ENCODE measurements around the gene DDX6. TPM values are rescaled to one million over a fixed set of nuclear protein-coding genes. Genes with fewer than 3 reads are reported as not detected.
A peak's percentile ranks its signal among the peaks of the same experiment; 100 is the strongest.

The DDX6 gene
- total and polyA plus RNA-seq, 4 donors, result 11.3 to 98.4 (median 43.8) TPM

- no peak for DNase-seq (ENCODE audit: low spot score)
- Histone ChIP-seq H3K27me3 (ENCODE audit: control insufficient read depth in 4 of 4, insufficient read depth in 4 of 4, low read length in 3 of 4) (no peaks in the 10 kb centered on the region), H3K4me1 (ENCODE audit: control insufficient read depth in 4 of 4, insufficient read depth in 4 of 4, low read length in 3 of 4) (peaks cover 9 to 48% (median 40%) of the 10 kb centered on the region in 4 donors), H3K27ac (ENCODE audit: low read depth in 1 of 2, low read length in 2 of 2) (no peak overlapping the region), H3K9ac (ENCODE audit: low read depth in 1 of 2, low read length in 2 of 2) (peak overlapping the region in 1 of 2 donors; percentile 17), H3K9me3 (ENCODE audit: control insufficient read depth in 4 of 4, low read length in 3 of 4) (no peaks in the 10 kb centered on the region), H3K4me3 (ENCODE audit: low read depth in 1 of 3, low read length in 3 of 3) (no peak overlapping the region), H3K36me3 (ENCODE audit: control insufficient read depth in 4 of 4, insufficient read depth in 3 of 4, low read depth in 1 of 4, low read length in 3 of 4) (peaks cover 0 to 7% (median 3%) of the 10 kb centered on the region in 4 donors)
- TF ChIP-seq CTCF (IDR thresholded peaks at IDR 0.05; ENCODE audit: low read depth, low read length, missing input control) (no peak), TAF1 (conservative IDR thresholded peaks at IDR 0.05) (no peak), RAD21 (IDR thresholded peaks at IDR 0.05) (peak; percentile 37 to 49), HNF4G (IDR thresholded peaks at IDR 0.05) (peak; percentile 88), SP1 (IDR thresholded peaks at IDR 0.05) (peak; percentile 85), EGR1 (IDR thresholded peaks at IDR 0.05; ENCODE audit: low read depth in 2 of 2) (no peak), NR2F2 (IDR thresholded peaks at IDR 0.05) (peak; percentile 80), JUND (IDR thresholded peaks at IDR 0.05) (peak; percentile 40 to 75), FOXA2 (IDR thresholded peaks at IDR 0.05) (peak; percentile 6), GABPA (IDR thresholded peaks at IDR 0.05 in 1 of 2, conservative IDR thresholded peaks at IDR 0.05 in 1 of 2) (peak in 1 of 2 donors; percentile 11), RXRA (IDR thresholded peaks at IDR 0.05) (peak; percentile 96), FOXA1 (IDR thresholded peaks at IDR 0.05) (no peak), HNF4A (conservative IDR thresholded peaks at IDR 0.05) (peak; percentile 97), YY1 (IDR thresholded peaks at IDR 0.05) (peak; percentile 51), ZBTB33 (IDR thresholded peaks at IDR 0.05) (peak; percentile 52)
- TF ChIP-seq, protein P1, sequence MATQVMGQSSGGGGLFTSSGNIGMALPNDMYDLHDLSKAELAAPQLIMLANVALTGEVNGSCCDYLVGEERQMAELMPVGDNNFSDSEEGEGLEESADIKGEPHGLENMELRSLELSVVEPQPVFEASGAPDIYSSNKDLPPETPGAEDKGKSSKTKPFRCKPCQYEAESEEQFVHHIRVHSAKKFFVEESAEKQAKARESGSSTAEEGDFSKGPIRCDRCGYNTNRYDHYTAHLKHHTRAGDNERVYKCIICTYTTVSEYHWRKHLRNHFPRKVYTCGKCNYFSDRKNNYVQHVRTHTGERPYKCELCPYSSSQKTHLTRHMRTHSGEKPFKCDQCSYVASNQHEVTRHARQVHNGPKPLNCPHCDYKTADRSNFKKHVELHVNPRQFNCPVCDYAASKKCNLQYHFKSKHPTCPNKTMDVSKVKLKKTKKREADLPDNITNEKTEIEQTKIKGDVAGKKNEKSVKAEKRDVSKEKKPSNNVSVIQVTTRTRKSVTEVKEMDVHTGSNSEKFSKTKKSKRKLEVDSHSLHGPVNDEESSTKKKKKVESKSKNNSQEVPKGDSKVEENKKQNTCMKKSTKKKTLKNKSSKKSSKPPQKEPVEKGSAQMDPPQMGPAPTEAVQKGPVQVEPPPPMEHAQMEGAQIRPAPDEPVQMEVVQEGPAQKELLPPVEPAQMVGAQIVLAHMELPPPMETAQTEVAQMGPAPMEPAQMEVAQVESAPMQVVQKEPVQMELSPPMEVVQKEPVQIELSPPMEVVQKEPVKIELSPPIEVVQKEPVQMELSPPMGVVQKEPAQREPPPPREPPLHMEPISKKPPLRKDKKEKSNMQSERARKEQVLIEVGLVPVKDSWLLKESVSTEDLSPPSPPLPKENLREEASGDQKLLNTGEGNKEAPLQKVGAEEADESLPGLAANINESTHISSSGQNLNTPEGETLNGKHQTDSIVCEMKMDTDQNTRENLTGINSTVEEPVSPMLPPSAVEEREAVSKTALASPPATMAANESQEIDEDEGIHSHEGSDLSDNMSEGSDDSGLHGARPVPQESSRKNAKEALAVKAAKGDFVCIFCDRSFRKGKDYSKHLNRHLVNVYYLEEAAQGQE (IDR thresholded peaks at IDR 0.05), result no peak
- TF ChIP-seq, protein P2, sequence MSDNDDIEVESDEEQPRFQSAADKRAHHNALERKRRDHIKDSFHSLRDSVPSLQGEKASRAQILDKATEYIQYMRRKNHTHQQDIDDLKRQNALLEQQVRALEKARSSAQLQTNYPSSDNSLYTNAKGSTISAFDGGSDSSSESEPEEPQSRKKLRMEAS (IDR thresholded peaks at IDR 0.05), result peak; percentile 37
- TF ChIP-seq, protein P3, sequence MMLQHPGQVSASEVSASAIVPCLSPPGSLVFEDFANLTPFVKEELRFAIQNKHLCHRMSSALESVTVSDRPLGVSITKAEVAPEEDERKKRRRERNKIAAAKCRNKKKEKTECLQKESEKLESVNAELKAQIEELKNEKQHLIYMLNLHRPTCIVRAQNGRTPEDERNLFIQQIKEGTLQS (IDR thresholded peaks at IDR 0.05), result no peak
These were observed 42.9 kb downstream of the DDX6 start for GRCh38 chr11:118748056-118748455.

Data from liver (tissue), 9 donors.